Erythroblast (primary cell): ENCODE results near the gene MGAT5B.

Experiments
- GATA1 ChIP-seq: IDR thresholded peaks from 2 replicates; pipeline ENCODE4 v1.6.1; 2011; ENCODE audit warnings: low read depth, mild to moderate bottlenecking, control low read depth, low read length, moderate library complexity
- POLR2A ChIP-seq: IDR thresholded peaks from 2 replicates; pipeline ENCODE4 v1.6.1; 2011; ENCODE audit warnings: mild to moderate bottlenecking, low read length

GRCh38 chr17:76966486-76967181, 98.4 kb downstream of the MGAT5B start:
- no peak for TF ChIP-seq POLR2A
- TF ChIP-seq GATA1 = no peak
